HepG2 (cell line): Measurements from ENCODE around the gene SOCS3. TPM values are rescaled to one million over a fixed set of nuclear protein-coding genes. Genes with fewer than 3 reads are reported as not detected.

ENCODE experiments used
- ARNT2 ChIP-seq: sonication (generic); formaldehyde crosslinking; IDR thresholded peaks from 2 replicates; pipeline ENCODE4 v1.8.0; 2022; ENCODE audit warnings: mild to moderate bottlenecking, low read depth, missing genetic modification reagents, moderate library complexity
- ETV5 ChIP-seq: IDR thresholded peaks from 2 replicates; pipeline ENCODE4 v1.6.1; 2018; ENCODE audit warnings: missing biosample characterization, missing genetic modification reagents, inconsistent platforms, borderline replicate concordance
- FOXA1 ChIP-seq, 2 experiments: fragments of 450-650 bp in 1 of 2; sonication (generic) in 1 of 2; formaldehyde crosslinking in 1 of 2; IDR thresholded peaks; 2 replicates each; pipeline versions ENCODE4 v1.4.0 to v1.6.1; 2016 to 2020; ENCODE audit warnings: missing genetic modification reagents in 1 of 2
- FOXP1 ChIP-seq, 2 experiments: fragments of 450-650 bp in 1 of 2; IDR thresholded peaks; 2 replicates each; pipeline ENCODE4 v1.6.1; 2017 to 2018; ENCODE audit warnings: antibody characterized with exemption in 1 of 2
- MAFG ChIP-seq: sonication (generic); formaldehyde crosslinking; IDR thresholded peaks from 2 replicates; pipeline ENCODE4 v1.5.1; 2020; ENCODE audit warnings: mild to moderate bottlenecking, missing genetic modification reagents
- MBNL3 ChIP-seq: fragments of 250-450 bp; sonication (Bioruptor Pico); conservative IDR thresholded peaks from 2 replicates; pipeline ENCODE4 v1.8.0; 2022; ENCODE audit warnings: mild to moderate bottlenecking, inconsistent platforms
- NFKBIZ ChIP-seq: IDR thresholded peaks from 2 replicates; pipeline ENCODE4 v1.6.1; 2018; ENCODE audit warnings: missing genetic modification reagents, missing compliant biosample characterization
- NR1H2 ChIP-seq: sonication (generic); formaldehyde crosslinking; IDR thresholded peaks from 2 replicates; pipeline ENCODE4 v1.8.1; 2022; ENCODE audit warnings: low read depth, missing genetic modification reagents, borderline replicate concordance
- PHF20 ChIP-seq: sonication (generic); formaldehyde crosslinking; IDR thresholded peaks from 2 replicates; pipeline ENCODE4 v1.5.0; 2020; ENCODE audit warnings: mild to moderate bottlenecking, missing genetic modification reagents
- SIX1 ChIP-seq: sonication (generic); formaldehyde crosslinking; IDR thresholded peaks from 2 replicates; pipeline ENCODE4 v1.4.0; 2020; ENCODE audit warnings: missing genetic modification reagents, borderline replicate concordance
- SP2 ChIP-seq: sonication (generic); formaldehyde crosslinking; IDR thresholded peaks from 2 replicates; pipeline ENCODE4 v1.5.1; 2020; ENCODE audit warnings: mild to moderate bottlenecking, missing genetic modification reagents
- TEAD2 ChIP-seq: sonication (generic); formaldehyde crosslinking; IDR thresholded peaks from 2 replicates; pipeline ENCODE4 v1.9.0; 2021; ENCODE audit warnings: missing genetic modification reagents
- ZBTB7B ChIP-seq: sonication (generic); formaldehyde crosslinking; IDR thresholded peaks from 2 replicates; pipeline ENCODE4 v1.4.0; 2020; ENCODE audit warnings: missing genetic modification reagents
- ZEB1 ChIP-seq: IDR thresholded peaks from 2 replicates; pipeline ENCODE4 v1.6.1; 2012; ENCODE audit warnings: mild to moderate bottlenecking, low read depth, inconsistent platforms; ENCODE audit not compliant: insufficient replicate concordance
- ZKSCAN8 ChIP-seq: IDR thresholded peaks from 2 replicates; pipeline ENCODE4 v1.6.1; 2016; ENCODE audit warnings: borderline replicate concordance, missing genetic modification reagents, missing compliant biosample characterization
- ZNF124 ChIP-seq: sonication (generic); formaldehyde crosslinking; IDR thresholded peaks from 2 replicates; pipeline ENCODE4 v1.4.0; 2020; ENCODE audit warnings: missing genetic modification reagents
- ZNF331 ChIP-seq: sonication (generic); formaldehyde crosslinking; IDR thresholded peaks from 2 replicates; pipeline ENCODE4 v1.4.0; 2020; ENCODE audit warnings: missing genetic modification reagents
- ZNF350 ChIP-seq: sonication (generic); formaldehyde crosslinking; IDR thresholded peaks from 2 replicates; pipeline ENCODE4 v1.4.0; 2020; ENCODE audit warnings: mild to moderate bottlenecking, low read depth, missing genetic modification reagents, borderline replicate concordance
- ZNF484 ChIP-seq: sonication (generic); formaldehyde crosslinking; IDR thresholded peaks from 2 replicates; pipeline ENCODE4 v1.5.1; 2020; ENCODE audit warnings: mild to moderate bottlenecking, low read depth, missing genetic modification reagents, borderline replicate concordance
- ZNF639 ChIP-seq: conservative IDR thresholded peaks from 2 replicates; pipeline ENCODE4 v1.6.1; 2018; ENCODE audit warnings: missing genetic modification reagents
- ZNF891 ChIP-seq: sonication (generic); formaldehyde crosslinking; IDR thresholded peaks from 2 replicates; pipeline ENCODE4 v1.5.0; 2020; ENCODE audit warnings: mild to moderate bottlenecking, missing genetic modification reagents
- ZSCAN20 ChIP-seq: sonication (generic); formaldehyde crosslinking; IDR thresholded peaks from 2 replicates; pipeline ENCODE4 v1.4.0; 2020; ENCODE audit warnings: missing genetic modification reagents, mild to moderate bottlenecking, borderline replicate concordance
- polyA plus RNA-seq, 8 experiments: library from polyadenylated mRNA; depleted of rRNA in 3 of 8; stranded (reverse) in 7 of 8; unstranded in 1 of 8; fragments of >200 nt; fragmentation: Illumina TruSeq in 4 of 8; extraction: Trizol in 4 of 8; gene quantifications; 2 replicates each; pipeline versions ENCODE4 v1.2.1 to v1.2.3, GENCODE V29; 2011 to 2016; ENCODE audit warnings: low read depth in 4 of 8, missing spikeins in 1 of 8, mixed read lengths in 1 of 8; ENCODE audit not compliant: insufficient read depth in 1 of 8
- total RNA-seq, 5 experiments: library from RNA; depleted of rRNA; stranded (reverse); fragments of >200 nt; fragmentation: Illumina TruSeq; extraction: Trizol; gene quantifications; 2 replicates each; pipeline ENCODE4 v1.2.3, GENCODE V29; 2016; ENCODE audit warnings: low read depth in 1 of 5
- TF ChIP-seq, protein P1 (sequence below): IDR thresholded peaks from 2 replicates; pipeline ENCODE4 v1.6.1; 2016; ENCODE audit warnings: low read depth
- TF ChIP-seq, protein P2 (sequence below): sonication (generic); IDR thresholded peaks from 2 replicates; pipeline ENCODE4 v1.6.1; 2016; ENCODE audit warnings: low read depth, borderline replicate concordance
- TF ChIP-seq, protein P3 (sequence below): IDR thresholded peaks from 2 replicates; pipeline ENCODE4 v1.6.1; 2016

SOCS3 gene
- total and polyA plus RNA-seq, 2 of the 13 experiments (the other 11 are each of a cell fraction or from before 2014, with no cell fraction given), result 0.77 to 2.4 TPM

DNA sequence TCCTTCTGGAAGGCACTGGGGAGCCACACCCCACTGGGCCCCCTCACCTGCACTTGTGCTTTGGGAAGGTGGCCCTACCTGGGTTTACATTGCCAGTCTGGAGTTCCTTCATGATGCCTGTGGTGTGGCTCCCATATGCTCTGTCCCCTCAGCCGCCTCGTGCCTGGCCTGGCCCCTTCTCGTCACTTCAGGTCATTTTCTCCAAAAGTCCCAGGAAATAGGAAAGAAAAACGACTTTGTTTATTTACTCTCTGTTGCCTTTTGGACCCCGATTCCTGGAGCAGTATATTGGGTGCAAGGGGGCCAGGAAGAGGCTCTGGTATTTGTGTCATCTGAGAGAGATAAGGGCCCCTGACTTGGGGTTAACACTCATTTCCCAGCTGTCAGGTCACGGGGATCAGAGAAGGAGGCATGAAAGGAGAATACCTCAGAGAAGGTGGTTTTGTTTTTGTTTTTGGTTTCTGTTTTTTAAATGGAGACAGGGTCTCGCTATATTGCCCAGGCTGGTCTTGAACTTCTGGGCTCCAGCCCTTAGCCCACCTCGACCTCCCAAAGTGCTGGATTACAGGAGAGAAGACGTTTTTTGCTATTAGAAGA lies 4.7 kb downstream of the SOCS3 start (continued):
- TF ChIP-seq TEAD2 (CRISPR knock-in tag) (no peak), MAFG (no peak), NR1H2 (CRISPR knock-in tag) (no peak), FOXA1 (IDR thresholded peaks at IDR 0.05) (no peak), FOXA1 (CRISPR knock-in tag; IDR thresholded peaks at IDR 0.05) (no peak), ZNF350 (CRISPR knock-in tag) (peak; percentile 24; the same call in 1 of the 2 replicates), ZKSCAN8 (peak; percentile 75; the same call in 1 of the 2 replicates), MBNL3 (CRISPR knock-in tag) (no peak), ARNT2 (no peak), PHF20 (CRISPR knock-in tag) (no peak; the same call in 1 of the 2 replicates), ZBTB7B (0 out of 2 replicates have a peak, but pooled peaks have one; percentile 41), ETV5 (CRISPR knock-in tag) (peak; percentile 63; the same call in 1 of the 2 replicates), ZEB1 (no peak), SIX1 (no peak), NFKBIZ (peak; percentile 17; the same call in 1 of the 2 replicates), ZNF124 (CRISPR knock-in tag) (no peak), FOXP1 (IDR thresholded peaks at IDR 0.05) (no peak), FOXP1 (CRISPR knock-in tag; IDR thresholded peaks at IDR 0.05) (peak; percentile 75), ZNF891 (0 out of 2 replicates have a peak, but pooled peaks have one; percentile 30), ZSCAN20 (no peak), ZNF639 (CRISPR knock-in tag) (no peak), SP2 (CRISPR knock-in tag) (no peak), ZNF331 (CRISPR knock-in tag) (peak; percentile 10; the same call in 1 of the 2 replicates), ZNF484 (no peak)
- TF ChIP-seq, protein P1, sequence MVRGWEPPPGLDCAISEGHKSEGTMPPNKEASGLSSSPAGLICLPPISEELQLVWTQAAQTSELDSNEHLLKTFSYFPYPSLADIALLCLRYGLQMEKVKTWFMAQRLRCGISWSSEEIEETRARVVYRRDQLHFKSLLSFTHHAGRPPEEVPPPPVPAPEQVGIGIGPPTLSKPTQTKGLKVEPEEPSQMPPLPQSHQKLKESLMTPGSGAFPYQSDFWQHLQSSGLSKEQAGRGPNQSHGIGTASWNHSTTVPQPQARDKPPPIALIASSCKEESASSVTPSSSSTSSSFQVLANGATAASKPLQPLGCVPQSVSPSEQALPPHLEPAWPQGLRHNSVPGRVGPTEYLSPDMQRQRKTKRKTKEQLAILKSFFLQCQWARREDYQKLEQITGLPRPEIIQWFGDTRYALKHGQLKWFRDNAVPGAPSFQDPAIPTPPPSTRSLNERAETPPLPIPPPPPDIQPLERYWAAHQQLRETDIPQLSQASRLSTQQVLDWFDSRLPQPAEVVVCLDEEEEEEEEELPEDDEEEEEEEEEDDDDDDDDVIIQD (CRISPR knock-in tag), result 0 out of 2 replicates have a peak, but pooled peaks have one; percentile 15
- TF ChIP-seq, protein P2, sequence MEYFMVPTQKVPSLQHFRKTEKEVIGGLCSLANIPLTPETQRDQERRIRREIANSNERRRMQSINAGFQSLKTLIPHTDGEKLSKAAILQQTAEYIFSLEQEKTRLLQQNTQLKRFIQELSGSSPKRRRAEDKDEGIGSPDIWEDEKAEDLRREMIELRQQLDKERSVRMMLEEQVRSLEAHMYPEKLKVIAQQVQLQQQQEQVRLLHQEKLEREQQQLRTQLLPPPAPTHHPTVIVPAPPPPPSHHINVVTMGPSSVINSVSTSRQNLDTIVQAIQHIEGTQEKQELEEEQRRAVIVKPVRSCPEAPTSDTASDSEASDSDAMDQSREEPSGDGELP, result peak; percentile 87; the same call in 1 of the 2 replicates
- TF ChIP-seq, protein P3, sequence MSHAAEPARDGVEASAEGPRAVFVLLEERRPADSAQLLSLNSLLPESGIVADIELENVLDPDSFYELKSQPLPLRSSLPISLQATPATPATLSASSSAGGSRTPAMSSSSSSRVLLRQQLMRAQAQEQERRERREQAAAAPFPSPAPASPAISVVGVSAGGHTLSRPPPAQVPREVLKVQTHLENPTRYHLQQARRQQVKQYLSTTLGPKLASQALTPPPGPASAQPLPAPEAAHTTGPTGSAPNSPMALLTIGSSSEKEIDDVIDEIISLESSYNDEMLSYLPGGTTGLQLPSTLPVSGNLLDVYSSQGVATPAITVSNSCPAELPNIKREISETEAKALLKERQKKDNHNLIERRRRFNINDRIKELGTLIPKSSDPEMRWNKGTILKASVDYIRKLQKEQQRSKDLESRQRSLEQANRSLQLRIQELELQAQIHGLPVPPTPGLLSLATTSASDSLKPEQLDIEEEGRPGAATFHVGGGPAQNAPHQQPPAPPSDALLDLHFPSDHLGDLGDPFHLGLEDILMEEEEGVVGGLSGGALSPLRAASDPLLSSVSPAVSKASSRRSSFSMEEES (CRISPR knock-in tag), result peak; percentile 59
